K562 (cell line): ENCODE results near the gene ALG1. TPM values are rescaled to one million over a fixed set of nuclear protein-coding genes. Genes with fewer than 3 reads are reported as not detected.
"Not testable (repeated sequence)": the region's sequence is repeated elsewhere in the genome, so short reads cannot be mapped to it uniquely, and the experiment has no call there.

Experiments
- ATAC-seq: fragments of 200-7000 bp; cut with Tn5 transposase; 3 replicates; pipeline ENCODE4 v1.9.1; 2020; ENCODE audit warnings: moderate library complexity
- BruUV-seq: library from RNA; stranded (reverse); fragments of 400-500 nt; replicated peaks from 2 replicates; lab custom pipeline; 2021; lab: Mats Ljungman, UMichigan
- CTCF ChIA-PET: fragments of 300-600 bp; formaldehyde crosslinking; extraction: SDS; loops from one replicate; lab custom pipeline; 2021; ENCODE audit warnings: low intra/inter-chr PET ratio; lab: Yijun Ruan, JAX
- POLR2A ChIA-PET: fragments of 300-600, 350-650 bp; sonication (Branson Sonifier 250); formaldehyde crosslinking; extraction: SDS; loops from one replicate; lab custom pipeline; 2021; ENCODE audit warnings: antibody characterized with exemption, inconsistent platforms; lab: Yijun Ruan, JAX
- DNase-seq, 4 experiments: peaks; one replicate each; pipeline versions ENCODE4 v3.0.0 to v3.0.0-alpha.2; 2011 to 2018; ENCODE audit warnings: low spot score in 3 of 4, mixed read lengths in 3 of 4; ENCODE audit errors: extremely low read depth in 1 of 4
- FAIRE-seq: peaks from 2 replicates; lab custom pipeline; 2011; peaks lifted over from hg19 to GRCh38; lab: Jason Lieb, UNC
- H2AFZ ChIP-seq: 2 replicates; pipeline ENCODE4 v1.6.0; 2011; ENCODE audit warnings: low read depth, low read length, control low read depth, inconsistent platforms
- H3K27ac ChIP-seq: fragments of 200-600 bp; 3 replicates; pipeline ENCODE4 v1.8.0; 2011; ENCODE audit warnings: low read depth, mild to moderate bottlenecking, control low read depth, inconsistent platforms, low read length, moderate library complexity, mixed read lengths; ENCODE audit errors: extremely low read depth
- H3K27me3 ChIP-seq, 2 experiments: fragments of 300-600 bp in 1 of 2; 2 replicates in 1 of 2; 3 replicates in 1 of 2; pipeline versions ENCODE4 v1.6.0 to v1.8.0; 2011; ENCODE audit warnings: inconsistent platforms in 2 of 2, low read length in 2 of 2, mild to moderate bottlenecking in 1 of 2, mixed read lengths in 1 of 2, moderate library complexity in 1 of 2; ENCODE audit not compliant: control insufficient read depth in 2 of 2, insufficient read depth in 2 of 2
- H3K36me3 ChIP-seq: fragments of 300-600 bp; 3 replicates; pipeline ENCODE4 v1.8.0; 2011; ENCODE audit warnings: mild to moderate bottlenecking, low read length, inconsistent platforms; ENCODE audit not compliant: control insufficient read depth, insufficient read depth
- H3K4me1 ChIP-seq, 2 experiments: fragments of 200-600 bp in 1 of 2; replicated peaks in 1 of 2; 2 replicates in 1 of 2; 3 replicates in 1 of 2; pipeline versions ENCODE4 v1.5.1 to v1.8.0; 2011; ENCODE audit warnings: inconsistent platforms in 2 of 2, low read length in 2 of 2, mild to moderate bottlenecking in 1 of 2, mixed read lengths in 1 of 2, moderate library complexity in 1 of 2; ENCODE audit not compliant: control insufficient read depth in 2 of 2, insufficient read depth in 2 of 2
- H3K4me2 ChIP-seq: 2 replicates; pipeline ENCODE4 v1.6.1; 2011; ENCODE audit warnings: low read length, control low read depth, inconsistent platforms, mixed read lengths; ENCODE audit not compliant: insufficient read depth
- H3K4me3 ChIP-seq: fragments of 200-600 bp; sonication (generic), shearing (Covaris generic); 2 replicates; pipeline ENCODE4 v1.5.1; 2016; ENCODE audit warnings: control low read depth, inconsistent platforms
- H3K79me2 ChIP-seq: fragments of 200-600 bp; 3 replicates; pipeline ENCODE4 v1.8.0; 2011; ENCODE audit warnings: low read length, inconsistent platforms; ENCODE audit not compliant: control insufficient read depth, insufficient read depth
- H3K9ac ChIP-seq, 2 experiments: 2 replicates each; pipeline versions ENCODE4 v1.6.0 to v1.6.1; 2011; ENCODE audit warnings: low read depth in 2 of 2, low read length in 2 of 2, control low read depth in 1 of 2, inconsistent platforms in 1 of 2, mild to moderate bottlenecking in 1 of 2, mixed read lengths in 1 of 2; ENCODE audit not compliant: insufficient read depth in 1 of 2
- H3K9me1 ChIP-seq: one replicate; pipeline ENCODE4 v1.6.0; 2011; ENCODE audit warnings: inconsistent platforms, mild to moderate bottlenecking, low read length, moderate library complexity; ENCODE audit not compliant: control insufficient read depth, insufficient read depth
- H3K9me3 ChIP-seq: replicated peaks from 2 replicates; pipeline ENCODE4 v1.5.1; 2011; ENCODE audit warnings: low read depth, low read length, inconsistent platforms; ENCODE audit not compliant: control insufficient read depth, insufficient read depth
- H4K20me1 ChIP-seq: replicated peaks from 2 replicates; pipeline ENCODE4 v1.6.1; 2011; ENCODE audit warnings: low read length, inconsistent platforms, mixed read lengths; ENCODE audit not compliant: control insufficient read depth, insufficient read depth
- C11orf30 ChIP-seq: fragments of 450-650 bp; IDR thresholded peaks from 2 replicates; pipeline ENCODE4 v1.6.1; 2016; ENCODE audit warnings: low read depth, mild to moderate bottlenecking
- MAFG ChIP-seq: fragments of 450-650 bp; conservative IDR thresholded peaks from 2 replicates; pipeline ENCODE4 v1.6.1; 2016; ENCODE audit warnings: missing genetic modification characterization, missing compliant biosample characterization
- MGA ChIP-seq: fragments of 450-650 bp; IDR thresholded peaks from 2 replicates; pipeline ENCODE4 v1.6.1; 2016; ENCODE audit warnings: mild to moderate bottlenecking, moderate library complexity
- TRIM24 ChIP-seq, 2 experiments: fragments of 450-650 bp; IDR thresholded peaks; 2 replicates each; pipeline ENCODE4 v1.6.1; 2016
- WGBS: fragments of 100-300 bp; shearing (Covaris generic); methylation state at CpG from one replicate; pipeline ENCODE4 v1.1.6; 2016; ENCODE audit warnings: low coverage, mixed read lengths; ENCODE audit not compliant: insufficient coverage; ENCODE audit errors: missing lambda C conversion rate; 5-methylcytosine and 5-hydroxymethylcytosine counted together
- in situ Hi-C: fragments of 300-500 bp; cut with MboI; formaldehyde crosslinking; loops from 4 replicates; pipeline ENCODE4 v1.15.0; 2018; ENCODE audit warnings: inconsistent platforms, mixed read lengths
- intact Hi-C: fragments of 100-400 bp; cut with micrococcal nuclease; formaldehyde crosslinking; loops from 2 replicates; pipeline ENCODE4 v1.14.2; 2022
- polyA plus RNA-seq, 8 experiments: library from polyadenylated mRNA; depleted of rRNA in 4 of 8; stranded (reverse) in 5 of 8; unstranded in 3 of 8; fragments of >200 nt; fragmentation: Nextera tagmentation in 2 of 8; fragmentation: Illumina TruSeq in 1 of 8; extraction: Ambion mirVana in 2 of 8; extraction: Trizol in 1 of 8; gene quantifications; 2 replicates each; pipeline versions ENCODE4 v1.2.1 to v1.2.3, GENCODE V29; 2011 to 2014; ENCODE audit warnings: inconsistent platforms in 1 of 8, missing spikeins in 1 of 8
- total RNA-seq, 7 experiments: library from RNA; depleted of rRNA in 6 of 7; stranded (reverse); fragments of >200 nt in 6 of 7; fragmentation: Illumina TruSeq in 2 of 7; extraction: Trizol in 2 of 7; gene quantifications; 2 replicates each; pipeline versions ENCODE4 v1.2.1 to v1.2.3, GENCODE V29; 2011 to 2021; ENCODE audit warnings: low replicate concordance in 1 of 7

The ALG1 gene
- total and polyA plus RNA-seq, 9 of the 15 experiments (the other 6 are each of a cell fraction or from before 2014, with no cell fraction given), result 1.1 to 26.4 (median 18.3) TPM

GRCh38 chr16:5108505-5109158, 37.0 kb downstream of the ALG1 start:
- Histone ChIP-seq H4K20me1 (no peaks in the 10 kb centered on the region), H3K79me2 (no peaks in the 10 kb centered on the region), H3K27ac (no peak overlapping the region), H3K4me2 (no peak overlapping the region), H3K9me1 (no peaks in the 10 kb centered on the region), H3K9ac (no peak overlapping the region), H2AFZ (no peak overlapping the region), H3K4me1 (peaks cover 3 to 6% of the 10 kb centered on the region in 2 experiments; a peak in 3 of 5 replicates), H3K27me3 (no peaks in the 10 kb centered on the region; a peak in 1 of 5 replicates), H3K4me3 (no peak overlapping the region), H3K36me3 (no peaks in the 10 kb centered on the region), H3K9me3 (no peaks in the 10 kb centered on the region)
- intact Hi-C loops, result no loop called here
- in situ Hi-C loops, result no loop called here
- ChIA-PET CTCF (no interaction called here), POLR2A (no interaction called here)
- BruUV-seq, result no TSS peak
- no peak for DNase-seq
- TF ChIP-seq TRIM24 (IDR thresholded peaks at IDR 0.05), result no peak
- ATAC-seq, result no peak
- no peak for FAIRE-seq
- 27% methylated on average over 24 of the region's 27 CpGs for WGBS

- in situ Hi-C loops, FAIRE-seq, H3K79me2 ChIP-seq, H3K27ac ChIP-seq, H3K9me1 ChIP-seq, CTCF ChIA-PET, H3K36me3 ChIP-seq, H3K4me1 ChIP-seq, POLR2A ChIA-PET, H3K4me3 ChIP-seq, H3K9me3 ChIP-seq, intact Hi-C loops, BruUV-seq, H3K9ac ChIP-seq, ATAC-seq, H4K20me1 ChIP-seq, H3K27me3 ChIP-seq: not testable (repeated sequence)
- H2AFZ ChIP-seq, result peak overlapping the region; percentile 79
- peak overlapping the region; percentile 46 for H3K4me2 ChIP-seq
- peak; percentile 8 to 51 (median 14) for DNase-seq
- 9% methylated on average over 7 of the region's 10 CpGs for WGBS
- peak; percentile 26; the same call in 1 of the 2 replicates for TF ChIP-seq MGA
- peak; percentile 100 for TF ChIP-seq C11orf30
- peak; percentile 99 for TF ChIP-seq MAFG (tag)
Measured at GRCh38 chr16:5110933-5111332, 39.3 kb downstream of the ALG1 start.
